ENCODE results near the gene FCHO2. TPM values are rescaled to one million over a fixed set of nuclear protein-coding genes. Genes with fewer than 3 reads are reported as not detected.

FCHO2 gene
- total and polyA plus RNA-seq, 2 of the 8 experiments (the other 6 are each of a cell fraction or from before 2014, with no cell fraction given) = 4.3 to 15.7 TPM

GRCh38 chr5:72940082-72940481 lies 15.8 kb upstream of the FCHO2 start:
- H4K91ac ChIP-seq (replicated peaks; ENCODE audit: insufficient read length, low read length) = no peak overlapping the region
- ChIA-PET POLR2A (ENCODE audit: partially characterized antibody) (no interaction called here), CTCF (ENCODE audit: partially characterized antibody) (interaction anchor here (1.0 kb wide), 1 partner anchor 278 kb away, joined by 3 read pairs; no protein-coding TSS in a partner anchor)
- no peak overlapping the region for H2BK12ac ChIP-seq (ENCODE audit: low read depth, low read length)
- no peaks in the 10 kb centered on the region for H3K79me2 ChIP-seq (ENCODE audit: control insufficient read depth in 1 of 2, insufficient read depth in 2 of 2, low read length in 2 of 2)
- H3K23ac ChIP-seq (ENCODE audit: insufficient read length) = no peak overlapping the region
- TF ChIP-seq SRF (IDR thresholded peaks at IDR 0.05; ENCODE audit: low read depth, low read length) (no peak), MAX (IDR thresholded peaks at IDR 0.05) (no peak), RAD21 (IDR thresholded peaks at IDR 0.05 in 1 of 2, conservative IDR thresholded peaks at IDR 0.05 in 1 of 2; ENCODE audit: low read depth in 2 of 2, low read length in 2 of 2) (no peak), JUN (IDR thresholded peaks at IDR 0.05; ENCODE audit: low read depth, low read length) (no peak), TAF1 (IDR thresholded peaks at IDR 0.05; ENCODE audit: low read depth, low read length) (no peak), BRCA1 (IDR thresholded peaks at IDR 0.05; ENCODE audit: low read depth, low read length) (no peak), TCF12 (IDR thresholded peaks at IDR 0.05; ENCODE audit: low read depth, low read length) (no peak), TEAD4 (IDR thresholded peaks at IDR 0.05; ENCODE audit: low read depth, low read length) (no peak), MAFK (IDR thresholded peaks at IDR 0.05; ENCODE audit: low read depth, low read length) (no peak), BACH1 (IDR thresholded peaks at IDR 0.05; ENCODE audit: low read length) (no peak), ASH2L (IDR thresholded peaks at IDR 0.05; ENCODE audit: low read length) (no peak), CEBPB (IDR thresholded peaks at IDR 0.05; ENCODE audit: low read depth, low read length) (no peak), SIX5 (IDR thresholded peaks at IDR 0.05; ENCODE audit: low read depth, low read length) (no peak), EP300 (IDR thresholded peaks at IDR 0.05; ENCODE audit: borderline replicate concordance in 1 of 2, low read depth in 2 of 2, low read length in 2 of 2) (no peak), TBP (IDR thresholded peaks at IDR 0.05; ENCODE audit: low read depth, low read length) (no peak)
- H4K20me1 ChIP-seq (replicated peaks in 1 of 2; ENCODE audit: control insufficient read depth in 1 of 2, insufficient read depth in 2 of 2, low read length in 2 of 2) = no peaks in the 10 kb centered on the region
- peaks cover 0 to 5% of the 10 kb centered on the region in 2 experiments; a peak in 2 of 4 replicates for H3K9me3 ChIP-seq (ENCODE audit: insufficient read depth in 2 of 2, low read depth in 1 of 2, low read length in 1 of 2)
- H2BK5ac ChIP-seq (ENCODE audit: low read depth, low read length) = no peak overlapping the region
- no peak overlapping the region for H3K18ac ChIP-seq (ENCODE audit: extremely low read depth, low read length)
- H2BK120ac ChIP-seq (replicated peaks; ENCODE audit: low read depth, low read length) = no peak overlapping the region
- peaks cover 0 to 2% (median 0%) of the 10 kb centered on the region in 4 experiments; a peak in 1 of 8 replicates for H3K36me3 ChIP-seq (ENCODE audit: control insufficient read depth in 2 of 4, insufficient read depth in 4 of 4, low read length in 3 of 4)
- no peak overlapping the region for H2BK15ac ChIP-seq (ENCODE audit: low read length)
- no peak overlapping the region for H4K5ac ChIP-seq (ENCODE audit: insufficient read length, low read depth, low read length)
- H3K27me3 ChIP-seq (replicated peaks in 1 of 4; ENCODE audit: control insufficient read depth in 3 of 4, extremely low read depth in 1 of 4, insufficient read depth in 3 of 4, low read length in 3 of 4) = no peaks in the 10 kb centered on the region
- H3K14ac ChIP-seq (ENCODE audit: insufficient read length) = no peak overlapping the region
- no peaks in the 10 kb centered on the region for H3K23me2 ChIP-seq (ENCODE audit: low read depth, low read length)
- H2BK20ac ChIP-seq (ENCODE audit: low read length) = no peak overlapping the region
- no peak overlapping the region for H3K56ac ChIP-seq (replicated peaks; ENCODE audit: insufficient read length, low read depth, low read length)
- no peak overlapping the region for H4K8ac ChIP-seq (ENCODE audit: extremely low read depth, insufficient read depth, low read length)
- no peak overlapping the region for H2AK5ac ChIP-seq (ENCODE audit: low read depth, low read length)
- H3K4ac ChIP-seq (replicated peaks; ENCODE audit: insufficient read length, low read depth, low read length) = no peak overlapping the region
- WGBS, 2 experiments (ENCODE audit: extremely low coverage in 1 of 2, insufficient coverage in 1 of 2, insufficient read length in 1 of 2, insufficient replicate concordance in 2 of 2, low coverage in 1 of 2, low lambda C conversion rate in 2 of 2, missing lambda C conversion rate in 1 of 2) = 66% methylated on average over 4 of the region's 4 CpGs; no CpG with 5 or more reads in 1 of the 2 experiments
- no peaks in the 10 kb centered on the region for H3K4me1 ChIP-seq (replicated peaks in 1 of 4; ENCODE audit: control insufficient read depth in 3 of 4, insufficient read depth in 4 of 4, low read length in 3 of 4)
- DNase-seq (ENCODE audit: low read depth in 1 of 2, low spot score in 2 of 2) (no peak), FAIRE-seq (no peak)
- no peak overlapping the region for H3K27ac ChIP-seq (ENCODE audit: low read depth, low read length)
- no peak overlapping the region for H3K4me2 ChIP-seq (ENCODE audit: insufficient read depth in 1 of 2, low read depth in 2 of 2, low read length in 2 of 2)
- no peak overlapping the region for H3K9ac ChIP-seq (replicated peaks in 1 of 4; ENCODE audit: extremely low read depth in 1 of 4, low read depth in 3 of 4, low read length in 3 of 4)
- H3K4me3 ChIP-seq (ENCODE audit: extremely low read depth in 1 of 4, insufficient read depth in 2 of 4, low read depth in 3 of 4, low read length in 4 of 4) = no peak overlapping the region
- no peak overlapping the region for H2AFZ ChIP-seq (ENCODE audit: low read length)
- H3K79me1 ChIP-seq (ENCODE audit: low read depth, low read length) = no peaks in the 10 kb centered on the region
